A549 (cell line): ENCODE measurements around the gene MTHFSD. TPM values are rescaled to one million over a fixed set of nuclear protein-coding genes. Genes with fewer than 3 reads are reported as not detected.
A peak's percentile ranks its signal among the peaks of the same experiment; 100 is the strongest.

Experiments
- ATAC-seq, 2 experiments: fragments of 200-7000 bp in 1 of 2; fragments of >200 bp in 1 of 2; cut with Nextera tagmentation in 1 of 2; cut with Tn5 transposase in 1 of 2; 3 replicates each; pipeline versions ENCODE4 v1.8.0 to v1.9.1; 2018 to 2020; ENCODE audit warnings: mild to moderate bottlenecking in 1 of 2, moderate library complexity in 1 of 2
- CTCF ChIA-PET: fragments of 300-600 bp; sonication (Branson Sonifier 250); formaldehyde crosslinking; extraction: SDS; loops from one replicate; lab custom pipeline; 2021; ENCODE audit warnings: antibody characterized with exemption, inconsistent platforms; lab: Yijun Ruan, JAX
- POLR2A ChIA-PET: fragments of 350-600 bp; formaldehyde crosslinking; extraction: SDS; loops from one replicate; lab custom pipeline; 2021; ENCODE audit warnings: antibody characterized with exemption, inconsistent platforms; lab: Yijun Ruan, JAX
- DNase-seq, 2 experiments: peaks; one replicate each; pipeline versions ENCODE4 v3.0.0 to v3.0.0-alpha.2; 2011 to 2016; ENCODE audit warnings: low read depth in 1 of 2, low spot score in 1 of 2
- FAIRE-seq: peaks from 2 replicates; lab custom pipeline; 2011; peaks lifted over from hg19 to GRCh38; lab: Jason Lieb, UNC
- H3K27ac ChIP-seq, 2 experiments: fragments of >200 bp; sonication (Bioruptor Twin); formaldehyde crosslinking; 3 replicates each; pipeline ENCODE4 v1.5.1; 2016 to 2017
- H3K4me1 ChIP-seq: fragments of >200 bp; sonication (Bioruptor Twin); formaldehyde crosslinking; 3 replicates; pipeline ENCODE4 v1.6.1; 2016
- H3K4me2 ChIP-seq: fragments of >200 bp; sonication (Bioruptor Twin); formaldehyde crosslinking; 3 replicates; pipeline ENCODE4 v1.6.1; 2016
- H3K4me3 ChIP-seq: fragments of >200 bp; sonication (Bioruptor Twin); formaldehyde crosslinking; 3 replicates; pipeline ENCODE4 v1.5.1; 2016
- H3K9me3 ChIP-seq: fragments of >200 bp; sonication (Bioruptor Twin); formaldehyde crosslinking; 3 replicates; pipeline ENCODE4 v1.6.1; 2016
- BHLHE40 ChIP-seq: IDR thresholded peaks from 2 replicates; pipeline ENCODE4 v1.6.1; 2012; ENCODE audit warnings: low read depth, low read length, inconsistent platforms
- CBX2 ChIP-seq: fragments of 200-600 bp; sonication (generic); IDR thresholded peaks from 2 replicates; pipeline ENCODE4 v1.6.1; 2016; ENCODE audit warnings: low read depth, mild to moderate bottlenecking, borderline replicate concordance
- CBX8 ChIP-seq: fragments of 200-600 bp; sonication (generic); IDR thresholded peaks from 2 replicates; pipeline ENCODE4 v1.6.1; 2016
- EHMT2 ChIP-seq: fragments of 200-600 bp; sonication (generic); IDR thresholded peaks from 2 replicates; pipeline ENCODE4 v1.6.1; 2016; ENCODE audit warnings: antibody characterized with exemption, low read depth, mild to moderate bottlenecking, moderate library complexity
- KDM1A ChIP-seq: fragments of 200-600 bp; sonication (generic); IDR thresholded peaks from 2 replicates; pipeline ENCODE4 v1.6.1; 2016; ENCODE audit warnings: low read depth, mild to moderate bottlenecking
- PHF8 ChIP-seq: fragments of 200-600 bp; sonication (generic); IDR thresholded peaks from 2 replicates; pipeline ENCODE4 v1.6.1; 2016; ENCODE audit warnings: low read depth, mild to moderate bottlenecking, antibody characterized with exemption, moderate library complexity, borderline replicate concordance
- POLR2AphosphoS2 ChIP-seq: conservative IDR thresholded peaks from 2 replicates; pipeline ENCODE4 v1.6.1; 2012; ENCODE audit warnings: low read length, improper control_type of control experiment, inconsistent platforms
- RAD21 ChIP-seq, 2 experiments: fragments of >200 bp in 1 of 2; sonication (Bioruptor Twin) in 1 of 2; formaldehyde crosslinking in 1 of 2; IDR thresholded peaks in 1 of 2; conservative IDR thresholded peaks in 1 of 2; 2 replicates in 1 of 2; 3 replicates in 1 of 2; pipeline ENCODE4 v1.6.1; 2012 to 2018; ENCODE audit warnings: inconsistent platforms in 1 of 2
- SREBF2 ChIP-seq: fragments of 450-650 bp; IDR thresholded peaks from 2 replicates; pipeline ENCODE4 v1.6.1; 2014; ENCODE audit warnings: mild to moderate bottlenecking, moderate library complexity
- ZFP36 ChIP-seq: fragments of 450-650 bp; IDR thresholded peaks from 2 replicates; pipeline ENCODE4 v1.6.1; 2014; ENCODE audit warnings: borderline replicate concordance; ENCODE audit not compliant: partially characterized antibody
- WGBS: methylation state at CpG from one replicate; pipeline ENCODE4 v1.1.6; 2017; ENCODE audit errors: missing lambda C conversion rate; 5-methylcytosine and 5-hydroxymethylcytosine counted together
- polyA plus RNA-seq, 4 experiments: library from polyadenylated mRNA; depleted of rRNA in 3 of 4; stranded (reverse); fragments of >200 nt; fragmentation: RNase III in 1 of 4; extraction: RNeasy Plus Mini Kit Qiagen cat#74134 plus additional on column Dnase treatment in 1 of 4; gene quantifications; 2 replicates in 3 of 4; 3 replicates in 1 of 4; pipeline ENCODE4 v1.2.3, GENCODE V29; 2011 to 2017
- TF ChIP-seq, protein P1 (sequence below): fragments of >200 bp; sonication (Bioruptor Twin); formaldehyde crosslinking; IDR thresholded peaks from 3 replicates; pipeline ENCODE4 v1.6.1; 2016
- TF ChIP-seq, protein P2 (sequence below): fragments of >200 bp; sonication (Bioruptor Twin); formaldehyde crosslinking; IDR thresholded peaks from 3 replicates; pipeline ENCODE4 v1.5.1; 2016

MTHFSD gene
- polyA plus RNA-seq, 2 of the 4 experiments (the other 2 are of a cell fraction), result 13.1 to 16.9 TPM

DNA sequence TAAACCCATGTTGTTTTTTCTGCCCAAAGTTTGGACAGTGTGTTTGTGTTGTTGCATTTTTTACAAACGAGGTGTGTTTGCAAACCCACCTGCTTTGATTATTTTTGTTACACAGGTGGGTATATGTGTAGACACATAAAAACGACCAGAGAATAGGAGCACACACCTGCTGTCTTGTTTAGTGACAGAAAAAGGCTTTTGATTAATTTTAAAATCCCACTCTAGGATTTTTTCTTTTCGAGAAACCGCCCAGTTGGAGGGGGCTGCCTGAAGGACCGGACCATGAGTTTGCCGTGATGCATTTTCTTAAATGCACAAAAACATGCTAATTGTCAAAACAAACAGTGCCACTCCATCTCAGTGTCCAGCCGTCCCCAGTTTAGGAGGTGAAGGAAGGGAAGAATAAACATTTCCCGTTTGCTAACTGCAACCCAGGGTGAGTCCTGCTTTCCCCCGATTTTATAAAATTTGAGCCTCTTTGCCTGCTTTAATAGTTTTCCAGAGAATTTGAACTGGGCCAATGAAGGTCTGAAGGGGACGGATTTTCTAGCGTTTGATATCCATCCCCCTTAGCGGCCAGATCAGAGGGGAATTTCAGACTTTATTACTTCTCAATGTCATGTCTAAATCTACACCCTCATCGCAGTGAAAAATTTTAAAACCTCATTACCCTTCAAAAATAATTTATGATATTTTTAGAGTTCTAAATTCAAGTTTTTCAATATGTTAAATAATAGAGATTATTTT, 14.8 kb upstream of the MTHFSD start:
- 67% methylated on average over 13 of the region's 13 CpGs for WGBS
- POLR2A ChIA-PET, result no interaction called here
- Histone ChIP-seq H3K9me3 (no peaks in the 10 kb centered on the region), H3K4me1 (no peaks in the 10 kb centered on the region), H3K4me2 (peak overlapping the region; percentile 51), H3K4me3 (no peak overlapping the region), H3K27ac (peak overlapping the region in 1 of 2 experiments; percentile 10; a peak in 1 of 6 replicates)
- ATAC-seq (no peak), FAIRE-seq (peak; percentile 46), DNase-seq (no peak)
- TF ChIP-seq ZFP36 (no peak), BHLHE40 (no peak), CBX8 (no peak), POLR2AphosphoS2 (no peak)
- CTCF ChIA-PET, result interaction anchor here (0.6 to 3.4 kb wide), 4 partner anchors 12 to 507 kb away, joined by 3 to 22 read pairs (median 4); no protein-coding TSS in a partner anchor

DNA sequence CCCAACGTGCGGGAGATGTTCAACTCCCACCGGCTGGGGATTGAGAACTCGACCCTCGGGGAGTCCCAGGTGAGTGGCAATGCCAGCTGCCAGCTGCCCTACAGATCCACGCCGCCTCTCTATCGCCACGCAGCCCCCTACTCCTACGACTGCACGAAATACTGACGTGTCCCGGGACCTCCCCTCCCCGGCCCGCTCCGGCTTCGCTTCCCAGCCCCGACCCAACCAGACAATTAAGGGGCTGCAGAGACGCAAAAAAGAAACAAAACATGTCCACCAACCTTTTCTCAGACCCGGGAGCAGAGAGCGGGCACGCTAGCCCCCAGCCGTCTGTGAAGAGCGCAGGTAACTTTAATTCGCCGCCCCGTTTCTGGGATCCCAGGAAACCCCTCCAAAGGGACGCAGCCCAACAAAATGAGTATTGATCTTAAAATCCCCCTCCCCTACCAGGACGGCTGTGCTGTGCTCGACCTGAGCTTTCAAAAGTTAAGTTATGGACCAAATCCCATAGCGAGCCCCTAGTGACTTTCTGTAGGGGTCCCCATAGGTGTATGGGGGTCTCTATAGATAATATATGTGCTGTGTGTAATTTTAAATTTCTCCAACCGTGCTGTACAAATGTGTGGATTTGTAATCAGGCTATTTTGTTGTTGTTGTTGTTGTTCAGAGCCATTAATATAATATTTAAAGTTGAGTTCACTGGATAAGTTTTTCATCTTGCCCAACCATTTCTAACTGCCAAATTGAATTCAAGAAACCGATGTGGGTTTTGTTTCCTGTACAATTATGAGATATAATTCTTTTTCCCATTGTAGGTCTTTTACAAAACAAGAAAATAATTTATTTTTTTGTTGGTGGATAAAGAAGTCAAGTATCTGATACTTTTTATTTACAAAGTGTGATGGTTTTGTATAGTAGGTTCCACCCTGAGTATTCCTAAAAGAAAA, 13.9 kb upstream of the MTHFSD start:
- no peaks in the 10 kb centered on the region for H3K9me3 ChIP-seq
- TF ChIP-seq KDM1A, result no peak
- TF ChIP-seq, all 56 proteins: peak for 0
- WGBS, result 71% methylated on average over 31 of the region's 33 CpGs
- Histone ChIP-seq H3K4me3 (peak overlapping the region; percentile 35), H3K4me2 (peak overlapping the region; percentile 51), H3K27ac (peak overlapping the region; percentile 53 to 79), H3K4me1 (peaks cover 4% of the 10 kb centered on the region; the same call in 1 of the 3 replicates)
- POLR2A ChIA-PET, result no interaction called here
- ATAC-seq, result no peak
- CTCF ChIA-PET, result interaction anchor here (0.6 to 3.4 kb wide), 5 partner anchors 13 to 494 kb away, joined by 3 to 22 read pairs (median 3); no protein-coding TSS in a partner anchor
- no peak for DNase-seq
- no peak for FAIRE-seq

DNA sequence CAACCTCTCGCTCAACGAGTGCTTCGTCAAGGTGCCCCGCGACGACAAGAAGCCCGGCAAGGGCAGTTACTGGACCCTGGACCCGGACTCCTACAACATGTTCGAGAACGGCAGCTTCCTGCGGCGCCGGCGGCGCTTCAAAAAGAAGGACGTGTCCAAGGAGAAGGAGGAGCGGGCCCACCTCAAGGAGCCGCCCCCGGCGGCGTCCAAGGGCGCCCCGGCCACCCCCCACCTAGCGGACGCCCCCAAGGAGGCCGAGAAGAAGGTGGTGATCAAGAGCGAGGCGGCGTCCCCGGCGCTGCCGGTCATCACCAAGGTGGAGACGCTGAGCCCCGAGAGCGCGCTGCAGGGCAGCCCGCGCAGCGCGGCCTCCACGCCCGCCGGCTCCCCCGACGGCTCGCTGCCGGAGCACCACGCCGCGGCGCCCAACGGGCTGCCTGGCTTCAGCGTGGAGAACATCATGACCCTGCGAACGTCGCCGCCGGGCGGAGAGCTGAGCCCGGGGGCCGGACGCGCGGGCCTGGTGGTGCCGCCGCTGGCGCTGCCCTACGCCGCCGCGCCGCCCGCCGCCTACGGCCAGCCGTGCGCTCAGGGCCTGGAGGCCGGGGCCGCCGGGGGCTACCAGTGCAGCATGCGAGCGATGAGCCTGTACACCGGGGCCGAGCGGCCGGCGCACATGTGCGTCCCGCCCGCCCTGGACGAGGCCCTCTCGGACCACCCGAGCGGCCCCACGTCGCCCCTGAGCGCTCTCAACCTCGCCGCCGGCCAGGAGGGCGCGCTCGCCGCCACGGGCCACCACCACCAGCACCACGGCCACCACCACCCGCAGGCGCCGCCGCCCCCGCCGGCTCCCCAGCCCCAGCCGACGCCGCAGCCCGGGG, 12.9 kb upstream of the MTHFSD start:
- DNase-seq (no peak), FAIRE-seq (no peak), ATAC-seq (peak in 1 of 2 experiments; percentile 26; a peak in 4 of 6 replicates)
- CTCF ChIA-PET, result interaction anchor here (0.6 to 2.0 kb wide), 2 partner anchors 161 to 495 kb away, joined by 3 to 11 read pairs; no protein-coding TSS in a partner anchor
- TF ChIP-seq, protein P1, sequence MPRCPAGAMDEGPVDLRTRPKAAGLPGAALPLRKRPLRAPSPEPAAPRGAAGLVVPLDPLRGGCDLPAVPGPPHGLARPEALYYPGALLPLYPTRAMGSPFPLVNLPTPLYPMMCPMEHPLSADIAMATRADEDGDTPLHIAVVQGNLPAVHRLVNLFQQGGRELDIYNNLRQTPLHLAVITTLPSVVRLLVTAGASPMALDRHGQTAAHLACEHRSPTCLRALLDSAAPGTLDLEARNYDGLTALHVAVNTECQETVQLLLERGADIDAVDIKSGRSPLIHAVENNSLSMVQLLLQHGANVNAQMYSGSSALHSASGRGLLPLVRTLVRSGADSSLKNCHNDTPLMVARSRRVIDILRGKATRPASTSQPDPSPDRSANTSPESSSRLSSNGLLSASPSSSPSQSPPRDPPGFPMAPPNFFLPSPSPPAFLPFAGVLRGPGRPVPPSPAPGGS, result no peak
- TF ChIP-seq SREBF2 (no peak), CBX2 (no peak), RAD21 (conservative IDR thresholded peaks at IDR 0.05 in 1 of 2, IDR thresholded peaks at IDR 0.05 in 1 of 2) (peak in 1 of 2 experiments; percentile 6; a peak in 1 of 5 replicates), PHF8 (no peak), EHMT2 (no peak)
- TF ChIP-seq, protein P2, sequence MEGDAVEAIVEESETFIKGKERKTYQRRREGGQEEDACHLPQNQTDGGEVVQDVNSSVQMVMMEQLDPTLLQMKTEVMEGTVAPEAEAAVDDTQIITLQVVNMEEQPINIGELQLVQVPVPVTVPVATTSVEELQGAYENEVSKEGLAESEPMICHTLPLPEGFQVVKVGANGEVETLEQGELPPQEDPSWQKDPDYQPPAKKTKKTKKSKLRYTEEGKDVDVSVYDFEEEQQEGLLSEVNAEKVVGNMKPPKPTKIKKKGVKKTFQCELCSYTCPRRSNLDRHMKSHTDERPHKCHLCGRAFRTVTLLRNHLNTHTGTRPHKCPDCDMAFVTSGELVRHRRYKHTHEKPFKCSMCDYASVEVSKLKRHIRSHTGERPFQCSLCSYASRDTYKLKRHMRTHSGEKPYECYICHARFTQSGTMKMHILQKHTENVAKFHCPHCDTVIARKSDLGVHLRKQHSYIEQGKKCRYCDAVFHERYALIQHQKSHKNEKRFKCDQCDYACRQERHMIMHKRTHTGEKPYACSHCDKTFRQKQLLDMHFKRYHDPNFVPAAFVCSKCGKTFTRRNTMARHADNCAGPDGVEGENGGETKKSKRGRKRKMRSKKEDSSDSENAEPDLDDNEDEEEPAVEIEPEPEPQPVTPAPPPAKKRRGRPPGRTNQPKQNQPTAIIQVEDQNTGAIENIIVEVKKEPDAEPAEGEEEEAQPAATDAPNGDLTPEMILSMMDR, result peak; percentile 15; the same call in 1 of the 3 replicates
- H3K9me3 ChIP-seq, result no peaks in the 10 kb centered on the region
- H3K4me1 ChIP-seq, result peaks cover 9% of the 10 kb centered on the region; the same call in 1 of the 3 replicates
- H3K4me3 ChIP-seq, result peak overlapping the region; percentile 35
- WGBS, result 76% methylated on average over 35 of the region's 116 CpGs
- H3K27ac ChIP-seq, result peak overlapping the region; percentile 53 to 79
- peak overlapping the region; percentile 51 for H3K4me2 ChIP-seq
- POLR2A ChIA-PET, result no interaction called here
